T-helper 1 cell (primary cell): ENCODE results near the gene KRTAP5-4.
"Not testable (repeated sequence)": the region's sequence is repeated elsewhere in the genome, so short reads cannot be mapped to it uniquely, and the experiment has no call there.

Source experiments
- DNase-seq, 5 donors: peaks; one replicate each; pipeline ENCODE4 v3.0.0-alpha.2; 2012 to 2020

KRTAP5-4 gene

GRCh38 chr11:1652771-1653540 is 31.0 kb upstream of the KRTAP5-4 start:
- peak; percentile 51 to 76 (median 71) for DNase-seq

GRCh38 chr11:1652442-1652770 is 30.5 kb upstream of the KRTAP5-4 start:
- DNase-seq: no peak

- peak in 1 of 5 donors; percentile 7 for DNase-seq
Observed at GRCh38 chr11:1652026-1652425, 30.1 kb upstream of the KRTAP5-4 start.

GRCh38 chr11:1651411-1651980 is 29.6 kb upstream of the KRTAP5-4 start:
- DNase-seq: no peak

- DNase-seq: no peak
Observed at GRCh38 chr11:1650918-1651262, 29.0 kb upstream of the KRTAP5-4 start.

GRCh38 chr11:1650034-1650917 is 28.3 kb upstream of the KRTAP5-4 start:
- no peak for DNase-seq

GRCh38 chr11:1648653-1649420 is 26.9 kb upstream of the KRTAP5-4 start:
- DNase-seq: no peak

GRCh38 chr11:1647901-1648652 is 26.1 kb upstream of the KRTAP5-4 start:
- DNase-seq: no peak

GRCh38 chr11:1646540-1646939 is 24.6 kb upstream of the KRTAP5-4 start:
- not testable (repeated sequence) for DNase-seq

- DNase-seq: no peak
Observed at GRCh38 chr11:1645357-1645821, 23.5 kb upstream of the KRTAP5-4 start.

GRCh38 chr11:1644601-1645356 is 22.8 kb upstream of the KRTAP5-4 start:
- no peak for DNase-seq

- DNase-seq: no peak
Observed at GRCh38 chr11:1643146-1643690, 21.3 kb upstream of the KRTAP5-4 start.

- no peak for DNase-seq
Observed at GRCh38 chr11:1642288-1643145, 20.6 kb upstream of the KRTAP5-4 start.

- no peak for DNase-seq
Observed at GRCh38 chr11:1641096-1641495, 19.2 kb upstream of the KRTAP5-4 start.

GRCh38 chr11:1640076-1640946 is 18.4 kb upstream of the KRTAP5-4 start:
- DNase-seq: peak in 2 of 5 donors; percentile 19 to 27

GRCh38 chr11:1639666-1640065 is 17.7 kb upstream of the KRTAP5-4 start:
- DNase-seq: no peak

GRCh38 chr11:1639102-1639620 is 17.2 kb upstream of the KRTAP5-4 start:
- DNase-seq: no peak

GRCh38 chr11:1638344-1638743 is 16.4 kb upstream of the KRTAP5-4 start:
- DNase-seq: no peak

- DNase-seq: no peak
Observed at GRCh38 chr11:1637628-1638027, 15.7 kb upstream of the KRTAP5-4 start.
